Measurements from ENCODE around the gene SUFU.
"Not testable (repeated sequence)": the region's sequence is repeated elsewhere in the genome, so short reads cannot be mapped to it uniquely, and the experiment has no call there.

GRCh38 chr10:102454662-102455487 lies 48.9 kb upstream of the SUFU start:
- TF ChIP-seq, protein P1, sequence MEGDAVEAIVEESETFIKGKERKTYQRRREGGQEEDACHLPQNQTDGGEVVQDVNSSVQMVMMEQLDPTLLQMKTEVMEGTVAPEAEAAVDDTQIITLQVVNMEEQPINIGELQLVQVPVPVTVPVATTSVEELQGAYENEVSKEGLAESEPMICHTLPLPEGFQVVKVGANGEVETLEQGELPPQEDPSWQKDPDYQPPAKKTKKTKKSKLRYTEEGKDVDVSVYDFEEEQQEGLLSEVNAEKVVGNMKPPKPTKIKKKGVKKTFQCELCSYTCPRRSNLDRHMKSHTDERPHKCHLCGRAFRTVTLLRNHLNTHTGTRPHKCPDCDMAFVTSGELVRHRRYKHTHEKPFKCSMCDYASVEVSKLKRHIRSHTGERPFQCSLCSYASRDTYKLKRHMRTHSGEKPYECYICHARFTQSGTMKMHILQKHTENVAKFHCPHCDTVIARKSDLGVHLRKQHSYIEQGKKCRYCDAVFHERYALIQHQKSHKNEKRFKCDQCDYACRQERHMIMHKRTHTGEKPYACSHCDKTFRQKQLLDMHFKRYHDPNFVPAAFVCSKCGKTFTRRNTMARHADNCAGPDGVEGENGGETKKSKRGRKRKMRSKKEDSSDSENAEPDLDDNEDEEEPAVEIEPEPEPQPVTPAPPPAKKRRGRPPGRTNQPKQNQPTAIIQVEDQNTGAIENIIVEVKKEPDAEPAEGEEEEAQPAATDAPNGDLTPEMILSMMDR (IDR thresholded peaks at IDR 0.05), result not testable (repeated sequence)
- TF ChIP-seq POLR2A (IDR thresholded peaks at IDR 0.05), result not testable (repeated sequence)
